UCSD-AML1 (cell line): ENCODE results near the gene SLMAP.

Source experiments
- DNase-seq: peaks from one replicate; lab custom pipeline; 2025; ENCODE audit not compliant: unreplicated experiment; lab: John Stamatoyannopoulos, UW

SLMAP gene

GRCh38 chr3:57752307-57752706, 3.8 kb upstream of the SLMAP start:
- no peak for DNase-seq

- DNase-seq, result no peak
These were observed 3.1 kb upstream of the SLMAP start for GRCh38 chr3:57753016-57753415.

DNA sequence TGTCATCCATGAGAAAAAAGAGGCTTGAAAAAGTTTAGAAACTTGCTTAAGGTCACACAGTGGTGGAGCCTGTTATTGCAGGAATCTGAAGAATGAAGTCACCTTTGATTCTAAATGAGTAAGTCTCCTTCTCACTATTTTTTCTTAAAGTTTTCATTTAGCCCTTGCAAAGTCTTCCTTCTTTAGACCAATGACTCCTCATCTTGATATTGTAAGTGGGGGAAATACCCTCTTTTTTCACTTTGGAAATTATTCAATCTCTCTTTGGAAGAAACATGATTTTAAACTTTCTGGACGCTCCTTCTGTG, 787 bp upstream of the SLMAP start:
- no peak for DNase-seq

DNA sequence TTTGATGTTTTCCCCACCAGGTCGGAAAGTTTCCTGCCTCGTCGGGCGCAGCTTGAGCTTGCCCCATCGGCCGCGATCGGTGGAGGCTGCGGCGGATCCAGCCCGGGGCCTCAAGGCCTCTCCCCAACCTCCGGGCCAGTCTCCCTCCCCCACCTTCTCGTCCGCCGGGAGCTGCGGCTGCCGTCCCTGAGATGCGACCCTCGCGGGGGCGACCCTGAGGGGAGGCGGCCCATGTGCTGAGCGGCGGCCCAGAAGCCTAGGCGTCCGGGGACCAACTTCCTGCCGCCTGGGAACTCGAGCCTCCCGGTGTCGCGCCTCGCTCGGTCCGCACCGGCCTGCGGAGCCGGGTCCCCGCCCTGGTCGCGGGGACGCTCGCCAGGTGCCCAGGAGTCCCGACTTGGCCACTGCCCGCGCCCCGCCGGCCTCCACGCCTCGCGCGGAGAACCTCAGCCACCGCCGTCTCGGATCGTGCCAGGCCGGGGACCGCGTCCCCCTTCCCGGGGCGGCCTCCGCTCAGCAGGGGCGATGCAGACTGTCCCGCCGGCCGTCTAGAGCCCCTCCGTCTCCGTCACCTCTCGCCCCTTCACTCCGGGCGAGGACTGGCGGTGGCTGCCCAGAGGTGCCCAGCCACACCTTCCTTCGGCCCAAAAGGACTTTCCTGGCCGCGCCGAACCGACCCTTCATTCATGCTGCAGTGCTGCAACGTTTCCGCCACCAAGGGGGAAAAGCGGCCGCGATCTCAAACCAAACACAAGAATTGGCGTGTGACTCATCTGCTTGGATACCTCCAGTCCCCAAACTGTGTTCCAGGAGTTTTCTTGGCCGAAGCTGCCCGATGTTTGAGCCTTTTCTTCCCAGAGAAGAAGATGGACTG, 656 bp downstream of the SLMAP start:
- peak; percentile 52 for DNase-seq

GRCh38 chr3:57757642-57758297, 1.7 kb downstream of the SLMAP start:
- no peak for DNase-seq

DNA sequence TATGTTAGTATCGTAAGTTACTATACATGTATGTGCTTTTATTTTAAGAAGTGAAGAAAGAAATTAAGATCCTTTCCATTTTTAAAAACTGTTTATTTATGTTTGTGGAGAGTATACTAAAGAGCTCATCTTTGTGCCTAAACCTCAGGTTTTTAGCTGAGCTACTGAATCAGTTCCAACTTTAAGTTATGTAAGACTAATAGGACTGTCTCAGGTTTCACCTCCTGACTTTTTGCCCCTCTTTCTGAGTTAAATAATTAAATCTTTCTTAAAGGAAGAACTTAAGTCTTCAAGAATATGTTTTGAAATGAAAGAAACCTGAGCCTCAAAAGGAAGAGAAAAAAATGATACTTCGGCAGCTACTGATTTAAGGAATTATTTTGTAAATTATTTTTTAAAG, 2.6 kb downstream of the SLMAP start:
- DNase-seq, result no peak

DNA sequence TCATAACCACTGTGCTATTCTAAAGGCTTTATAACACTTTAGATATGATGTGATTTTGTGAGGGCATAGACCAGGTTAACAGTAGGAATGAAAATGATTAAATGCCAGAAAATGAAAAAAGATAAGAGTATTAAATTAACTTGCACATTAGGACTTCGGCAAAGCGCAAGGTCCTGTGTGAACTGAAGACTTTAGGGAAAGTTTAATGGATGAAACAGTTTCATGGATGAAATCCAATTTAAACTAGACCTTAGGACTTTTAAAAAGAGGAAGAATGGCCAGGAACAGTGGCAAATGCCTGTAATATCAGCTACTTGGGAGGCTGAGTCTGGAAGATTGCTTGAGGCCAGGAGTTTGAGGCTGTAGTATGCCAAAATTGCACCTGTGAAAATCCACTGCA, 8.7 kb downstream of the SLMAP start:
- no peak for DNase-seq

- DNase-seq, result no peak
These were observed 12.5 kb downstream of the SLMAP start for GRCh38 chr3:57768595-57768994.

- DNase-seq, result no peak
These were observed 14.1 kb downstream of the SLMAP start for GRCh38 chr3:57770009-57770827.

- no peak for DNase-seq
These were observed 16.1 kb downstream of the SLMAP start for GRCh38 chr3:57772251-57772650.

DNA sequence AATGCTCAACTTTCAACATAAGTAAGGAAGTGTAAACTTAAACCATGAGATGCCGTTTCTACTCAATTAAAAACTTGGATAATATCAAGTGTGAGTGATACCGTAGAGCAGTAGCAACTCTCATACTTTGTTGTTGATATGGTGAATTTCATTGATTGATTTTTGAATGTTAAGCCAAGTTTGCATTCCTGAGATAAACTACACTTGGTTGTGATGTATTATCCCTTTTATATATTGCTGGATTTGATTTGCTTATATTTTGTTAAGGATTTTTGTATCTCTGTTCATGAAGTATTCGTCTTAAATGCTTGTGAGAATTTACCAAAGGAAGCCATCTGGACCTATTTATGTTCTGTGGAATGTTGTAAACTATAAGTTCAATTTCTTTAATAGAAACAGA, 21.7 kb downstream of the SLMAP start:
- no peak for DNase-seq

- no peak for DNase-seq
These were observed 22.4 kb downstream of the SLMAP start for GRCh38 chr3:57778494-57778893.

DNA sequence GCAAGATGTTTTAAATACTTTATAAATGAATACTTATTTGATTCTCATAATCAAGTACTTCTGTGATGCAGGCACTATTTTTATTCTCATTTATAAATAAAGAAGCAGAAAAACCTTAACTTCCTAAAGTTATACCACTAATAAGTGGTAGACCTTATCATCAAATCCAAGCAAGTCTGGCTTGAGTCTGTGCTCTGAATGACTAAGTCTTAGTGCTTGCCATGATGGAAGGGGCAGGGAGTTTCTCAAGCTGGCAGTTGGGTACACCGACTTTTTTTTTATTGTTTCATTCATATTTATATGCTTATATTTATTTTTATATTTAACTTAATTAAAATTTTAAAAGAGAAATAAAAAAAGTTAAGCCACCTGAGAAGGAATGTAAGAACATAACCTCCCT, 23.6 kb downstream of the SLMAP start:
- no peak for DNase-seq

DNA sequence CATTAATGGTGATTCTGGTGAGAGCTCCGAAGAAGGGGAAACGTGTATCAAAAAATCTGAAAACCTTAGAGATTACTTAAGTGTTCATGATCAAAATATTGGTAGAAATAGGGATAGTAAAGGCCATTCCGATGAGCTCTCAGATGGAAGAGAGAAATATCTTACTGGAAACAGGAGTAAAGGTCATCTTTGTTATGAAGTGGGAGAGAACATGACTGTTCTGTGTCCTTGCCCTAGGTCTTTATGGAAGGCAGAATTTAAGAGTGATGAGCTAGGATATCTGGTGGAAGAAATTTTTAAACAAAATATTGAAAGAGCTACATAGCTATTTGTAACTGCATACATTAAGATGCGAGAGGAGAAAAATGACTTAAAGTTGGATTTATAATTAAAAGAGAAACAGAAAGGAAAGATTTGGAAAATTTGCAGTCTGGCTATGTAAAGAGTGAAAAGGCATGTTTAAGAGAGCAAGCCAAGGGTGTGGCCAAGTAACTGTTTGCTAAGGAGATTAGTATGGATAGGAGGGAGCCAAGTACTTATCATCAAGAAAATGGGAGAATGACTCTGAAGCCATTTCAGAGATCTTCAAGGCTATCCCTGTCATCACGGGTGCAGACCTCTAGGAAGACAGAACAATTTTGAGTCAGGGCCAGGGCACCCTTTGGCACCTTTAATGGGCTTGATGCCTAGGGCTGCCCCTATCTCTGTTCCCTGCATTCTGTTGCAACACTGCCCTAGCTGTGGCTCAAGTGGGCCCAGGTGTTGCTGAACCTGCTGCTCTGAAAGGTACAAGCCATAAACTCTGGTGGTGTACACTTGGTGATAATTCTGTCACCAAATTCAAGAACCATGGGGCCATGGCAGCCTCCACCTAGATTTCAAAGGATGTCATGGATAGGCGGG, 27.3 kb downstream of the SLMAP start:
- no peak for DNase-seq

- no peak for DNase-seq
These were observed 28.1 kb downstream of the SLMAP start for GRCh38 chr3:57784089-57784735.

DNA sequence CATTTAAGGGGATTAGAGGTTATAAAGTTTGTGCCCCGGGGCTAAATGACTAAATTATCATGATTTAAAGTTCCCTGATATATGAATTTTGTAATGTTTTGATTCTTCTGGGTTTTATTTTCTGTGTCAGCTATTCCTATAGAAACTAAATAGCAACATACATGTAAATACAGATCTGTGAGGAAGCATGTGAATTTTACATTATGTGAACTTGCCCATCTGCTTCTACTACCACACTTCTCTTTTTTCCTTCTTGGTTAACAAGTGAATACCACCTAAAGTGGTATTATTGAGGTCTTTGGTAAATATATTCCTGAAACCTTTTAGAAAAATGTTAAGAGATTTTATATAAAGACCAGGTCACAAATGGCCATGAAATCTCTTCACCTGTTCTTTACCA, 29.3 kb downstream of the SLMAP start:
- no peak for DNase-seq

- DNase-seq, result no peak
These were observed 31.9 kb downstream of the SLMAP start for GRCh38 chr3:57787867-57788623.

- no peak for DNase-seq
These were observed 32.5 kb downstream of the SLMAP start for GRCh38 chr3:57788624-57789018.

GRCh38 chr3:57791245-57791644, 35.1 kb downstream of the SLMAP start:
- DNase-seq, result no peak

- no peak for DNase-seq
These were observed 36.1 kb downstream of the SLMAP start for GRCh38 chr3:57792198-57792597.
